ENCODE data around the gene FAM107B.
A peak's percentile ranks its signal among the peaks of the same experiment; 100 is the strongest.
"Not testable (repeated sequence)": the region's sequence is repeated elsewhere in the genome, so short reads cannot be mapped to it uniquely, and the experiment has no call there.

Gene FAM107B

DNA sequence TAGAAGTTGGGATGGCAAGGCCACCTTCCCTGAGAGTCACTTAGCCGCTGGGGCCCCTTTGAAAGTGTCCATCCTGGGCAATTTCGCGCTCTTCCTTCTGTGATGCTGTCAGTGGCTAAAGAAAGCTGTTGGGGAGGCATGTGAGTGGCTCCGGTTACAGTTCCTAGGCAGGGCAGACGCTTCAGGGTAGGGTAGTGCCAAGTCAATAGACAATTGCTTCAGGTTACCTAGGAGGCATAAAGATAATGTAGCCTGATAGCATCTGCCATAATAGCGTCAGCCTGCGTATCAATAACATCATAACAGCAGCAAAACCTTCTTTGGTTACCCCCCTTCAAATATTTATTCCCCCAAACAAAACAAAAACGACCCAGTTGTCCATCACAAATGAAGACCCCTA lies at the start of gene FAM107B:
Gene FAM107B, minus strand, starts transcription at position 101 of the 400 bp plus-strand sequence. CDS start 234 bp downstream, outside the sequence.
- DNase-seq: no peak

DNA sequence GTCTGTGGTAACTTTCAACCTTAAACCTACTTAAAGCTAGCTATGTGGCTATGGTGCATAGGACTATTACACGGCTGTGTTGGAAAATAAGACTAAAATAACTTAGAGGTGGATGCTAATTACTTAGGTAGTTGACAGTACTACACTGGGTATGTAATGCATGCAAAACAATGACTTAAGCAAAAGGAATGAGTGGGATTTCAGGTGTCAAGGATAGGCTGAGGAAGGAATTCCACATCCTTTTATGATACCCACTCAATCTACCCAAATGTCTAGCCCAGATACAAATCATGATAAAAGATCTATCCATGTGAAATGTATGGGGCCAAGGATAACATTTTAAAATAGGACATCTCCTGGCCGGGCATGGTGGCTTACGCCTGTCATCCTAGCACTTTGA lies 49.3 kb upstream of the FAM107B start:
- DNase-seq: no peak

DNA sequence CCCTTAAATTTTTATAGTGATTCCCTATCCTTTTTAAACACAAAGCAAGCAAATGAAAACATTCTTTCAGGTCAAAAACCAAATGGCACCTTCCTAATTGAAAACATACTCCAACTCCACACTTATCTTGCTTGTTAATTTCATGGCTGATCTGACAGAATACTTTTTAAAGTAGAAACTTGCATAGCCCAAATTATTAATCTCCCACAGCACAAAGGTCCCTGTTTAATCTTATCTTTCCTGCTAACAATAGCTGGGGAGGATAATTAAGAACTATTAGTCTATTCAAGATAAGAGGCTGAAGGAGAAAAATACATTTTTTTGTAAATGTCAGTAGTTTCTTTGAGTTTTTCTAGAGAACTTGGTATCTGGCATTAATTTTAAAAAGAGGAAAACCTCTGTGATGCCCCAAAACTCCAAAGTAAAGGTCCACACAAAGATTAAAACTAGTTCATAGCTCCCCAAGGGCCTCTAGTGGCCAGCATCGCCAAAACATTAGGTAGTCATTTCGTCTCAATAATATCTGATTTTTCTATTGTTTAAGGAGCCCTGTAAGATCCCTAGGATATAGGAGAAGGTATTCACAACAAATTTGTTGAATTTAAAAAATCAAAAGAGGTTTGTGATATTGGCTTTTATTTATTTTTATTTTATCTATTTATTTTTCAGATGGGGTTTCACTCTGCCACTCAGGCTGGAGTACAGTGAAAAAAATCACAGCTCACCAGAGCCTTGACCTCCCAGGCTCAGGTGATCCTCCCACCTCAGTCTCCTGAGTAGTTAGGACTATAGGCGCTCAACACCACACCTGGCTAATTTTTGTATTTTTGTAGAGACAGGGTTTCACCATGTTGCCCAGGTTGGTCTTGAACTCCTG lies 48.4 kb upstream of the FAM107B start:
- peak; percentile 53 for DNase-seq

DNA sequence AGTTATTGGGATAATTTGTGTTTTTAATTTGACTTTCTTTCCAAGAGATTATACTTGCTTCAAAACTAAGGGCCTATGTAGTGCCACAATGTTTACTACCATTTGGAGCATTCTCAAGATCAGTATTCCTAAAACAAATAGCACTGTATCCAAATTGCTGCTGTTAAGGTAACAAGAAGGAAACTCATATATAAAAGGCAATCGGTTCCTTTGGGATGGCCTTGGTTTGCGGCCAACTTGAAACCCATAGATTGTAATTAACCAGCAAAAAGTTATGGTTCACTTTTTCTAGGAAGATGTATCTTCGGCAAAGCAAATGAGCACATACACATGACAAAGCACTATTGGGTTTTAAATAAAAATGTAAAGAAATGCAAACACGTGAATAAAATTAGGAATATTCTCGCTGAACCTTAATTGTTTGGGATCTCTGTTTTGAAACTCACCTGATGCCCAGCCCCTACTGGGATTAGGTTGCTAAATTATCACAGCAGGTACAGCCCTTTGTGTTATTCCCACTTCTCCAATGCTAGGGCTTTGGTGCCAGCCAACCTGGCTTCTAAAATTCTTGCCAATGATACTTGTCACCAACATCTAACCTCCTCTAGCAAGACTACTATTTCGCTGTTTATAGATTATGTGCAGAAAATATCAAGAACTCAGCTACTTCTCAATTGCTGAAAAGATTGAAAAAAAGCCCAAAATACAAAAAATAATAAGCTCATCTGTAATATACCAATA lies 47.1 kb upstream of the FAM107B start:
- DNase-seq: no peak

DNA sequence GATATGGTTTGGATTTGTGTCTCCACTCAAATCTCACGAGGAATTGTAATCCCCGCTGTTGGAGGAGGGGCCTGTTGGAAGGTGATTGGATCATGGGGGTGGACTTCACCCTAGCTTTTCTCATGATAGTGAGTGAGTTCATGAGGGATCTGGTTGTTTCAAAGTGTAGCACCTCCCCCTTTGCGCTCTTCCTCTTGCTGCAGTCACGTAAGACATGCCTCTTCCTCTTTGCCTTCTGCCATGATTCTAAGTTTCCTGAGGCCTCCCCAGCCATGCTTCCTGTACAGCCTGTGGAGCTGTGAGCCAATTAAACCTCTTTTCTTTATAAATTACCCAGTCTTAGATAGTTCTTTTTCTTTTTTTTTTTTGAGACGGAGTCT lies 46.1 kb upstream of the FAM107B start:
- peak; percentile 30 for DNase-seq

DNA sequence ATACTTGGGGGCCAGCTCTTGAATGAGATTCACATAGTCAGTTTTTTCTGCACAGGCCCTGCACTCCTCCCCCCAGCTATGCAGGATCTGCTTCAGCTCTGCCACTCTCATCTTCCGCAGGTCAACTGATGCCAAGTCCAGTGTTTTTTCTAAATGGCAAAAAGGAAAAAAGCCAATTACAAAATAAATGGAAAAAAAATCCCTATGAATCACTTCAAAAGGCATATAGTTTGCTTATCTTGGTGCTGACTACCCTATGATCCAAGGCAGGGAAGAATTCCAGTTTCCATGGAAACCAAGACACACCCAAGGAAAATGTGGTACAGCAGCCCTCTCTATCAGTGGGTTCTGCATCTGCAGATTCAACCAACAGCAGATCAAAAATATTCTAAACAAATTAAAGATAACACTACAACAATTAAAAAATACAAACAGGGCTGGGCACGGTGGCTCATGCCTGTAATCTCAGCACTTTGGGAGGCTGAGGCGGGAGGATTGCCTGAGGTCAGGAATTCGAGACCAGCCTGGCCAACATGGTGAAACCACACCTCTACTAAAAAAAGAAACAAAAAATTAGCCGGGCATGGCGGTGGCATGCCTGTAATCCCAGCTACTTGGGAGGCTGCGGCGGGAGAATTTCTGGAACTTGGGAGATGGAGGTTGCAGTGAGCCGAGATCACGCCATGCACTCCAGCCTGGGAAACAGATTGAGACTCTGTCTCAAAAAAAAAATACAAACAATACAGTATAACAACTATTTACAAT lies 45.5 kb upstream of the FAM107B start:
- no peak for DNase-seq

DNA sequence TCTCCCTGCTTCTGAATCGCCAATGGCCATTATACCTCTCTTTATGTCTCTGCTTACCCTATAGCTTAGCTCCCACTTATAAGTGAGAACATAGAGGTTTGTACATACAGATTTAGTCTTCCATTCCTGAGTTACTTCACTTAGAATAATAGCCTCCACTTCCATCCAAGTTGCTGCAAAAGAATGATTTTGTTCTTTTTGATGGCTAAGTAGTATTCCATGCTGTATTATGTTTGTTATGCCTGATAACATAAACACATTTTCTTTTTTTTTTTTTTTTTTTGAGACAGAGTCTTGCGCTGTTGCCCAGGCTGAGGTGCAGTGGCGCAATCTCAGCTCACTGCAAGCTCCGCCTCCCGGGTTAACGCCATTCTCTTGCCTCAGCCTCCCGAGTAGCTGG lies 42.0 kb upstream of the FAM107B start:
- not testable (repeated sequence) for DNase-seq

DNA sequence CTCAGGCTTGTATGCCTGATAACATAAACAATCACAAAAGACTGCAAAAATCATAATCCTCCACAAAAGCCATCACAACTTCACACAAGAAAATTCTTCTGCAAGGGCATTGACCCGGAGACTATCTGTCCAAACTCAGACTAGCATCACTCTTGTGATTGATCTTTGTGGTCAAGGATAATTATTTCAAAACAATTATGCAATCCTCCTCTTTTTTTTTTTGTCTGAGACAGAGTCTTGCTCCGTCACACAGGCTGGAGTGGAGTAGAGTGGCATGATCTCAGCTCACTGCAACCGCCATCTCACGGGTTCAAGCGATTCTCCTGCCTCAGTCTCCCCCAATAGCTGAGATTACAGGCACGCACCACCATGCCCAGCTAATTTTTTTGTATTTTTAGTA lies 41.0 kb upstream of the FAM107B start:
- no peak for DNase-seq

DNA sequence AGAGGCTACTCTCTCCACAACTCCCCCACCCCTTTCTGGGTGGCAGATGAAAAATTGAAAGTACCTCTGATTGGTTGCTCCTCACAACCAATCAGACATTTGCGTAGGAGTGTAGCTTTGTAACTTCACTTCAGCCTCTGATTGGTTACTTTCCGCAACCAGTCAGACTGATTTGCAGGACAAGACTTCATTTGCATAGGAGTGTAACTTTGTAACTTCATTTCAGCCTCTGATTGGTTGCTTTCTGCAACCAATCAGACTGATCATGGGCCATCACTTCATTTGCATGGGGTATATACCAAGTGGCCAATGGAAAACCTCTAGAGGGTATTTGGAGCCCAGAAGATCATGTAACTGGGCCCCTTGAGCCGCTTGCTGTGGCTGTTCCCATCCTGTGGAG lies 37.6 kb upstream of the FAM107B start:
- DNase-seq: no peak

DNA sequence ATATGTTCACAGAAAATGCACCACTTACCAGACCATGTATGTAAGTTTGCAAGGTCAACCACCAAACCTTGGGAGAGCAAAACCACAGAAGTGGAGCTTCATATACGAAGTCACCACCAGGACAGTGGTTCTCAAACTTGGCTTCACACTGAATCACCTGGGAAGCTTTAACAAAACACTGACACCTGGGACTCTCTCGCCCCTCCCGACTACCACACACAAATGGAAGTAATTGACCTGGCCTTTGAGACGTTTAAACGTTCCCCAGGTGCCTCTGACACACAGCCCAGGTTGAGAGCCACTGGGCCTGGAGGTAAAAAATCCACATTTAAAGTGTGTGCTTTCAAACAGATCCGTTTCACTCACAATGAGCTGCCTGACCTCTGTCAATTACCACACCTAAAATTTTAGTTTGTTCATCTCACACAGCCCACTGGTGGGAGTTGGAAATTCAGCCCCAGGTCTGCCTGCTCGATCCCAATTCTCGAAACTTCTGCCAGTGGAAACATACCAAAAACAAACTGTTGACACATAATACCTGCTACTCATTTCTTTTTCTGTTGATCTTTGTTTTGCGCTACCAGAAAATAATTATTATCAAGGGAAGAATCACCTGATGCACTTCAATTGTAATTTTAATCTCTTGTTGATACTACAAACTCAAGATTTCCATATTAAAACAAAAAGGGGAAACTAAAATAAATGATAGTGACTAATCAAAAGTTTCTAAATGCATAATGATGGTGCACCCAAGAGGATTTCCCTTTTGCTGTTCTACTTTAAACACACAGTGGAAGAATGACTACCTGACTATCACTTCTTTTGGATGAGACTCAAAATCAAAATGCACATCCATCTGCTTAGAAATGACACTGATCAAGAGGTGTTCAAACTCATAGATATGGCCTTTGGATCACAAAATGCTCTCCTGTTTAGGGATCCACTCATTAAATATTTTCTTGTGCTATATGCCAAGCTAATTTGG lies 36.6 kb upstream of the FAM107B start:
- DNase-seq: no peak

DNA sequence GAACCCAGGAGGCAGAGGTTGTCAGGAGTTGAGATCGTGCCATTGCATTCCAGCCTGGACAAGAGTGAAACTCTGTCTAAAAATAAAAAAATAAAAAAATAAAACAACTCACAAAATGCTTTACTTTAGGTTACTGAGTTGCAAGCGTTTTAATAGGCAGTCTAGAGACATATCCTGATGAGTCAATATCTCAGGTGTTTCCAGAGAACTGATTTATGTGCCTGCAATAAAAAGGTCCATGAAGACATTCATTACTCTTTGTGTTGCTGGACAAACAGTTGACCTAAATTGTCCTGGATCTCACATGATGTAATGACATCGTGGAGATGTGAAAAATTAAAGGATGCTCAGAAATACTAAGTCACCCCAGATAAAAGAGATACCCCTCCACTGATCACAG lies 31.6 kb upstream of the FAM107B start:
- DNase-seq: no peak

DNA sequence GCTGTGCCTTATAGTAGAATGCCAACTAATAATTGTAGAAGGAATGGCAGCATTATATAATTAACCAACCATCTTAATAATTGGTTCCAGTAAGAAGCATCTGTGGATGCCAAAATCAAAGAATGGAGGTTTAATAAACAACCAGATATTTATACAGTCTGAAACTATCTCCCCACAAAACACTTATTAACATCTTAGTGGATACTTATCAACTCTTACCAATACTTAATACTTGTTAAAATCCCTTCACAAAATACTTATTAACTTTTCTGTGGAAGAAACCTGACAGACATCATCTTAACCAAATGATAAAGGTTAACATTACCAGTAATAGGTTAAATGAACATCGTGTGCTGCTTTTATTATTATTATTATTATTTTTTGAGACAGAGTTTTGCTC lies 29.1 kb upstream of the FAM107B start:
- no peak for DNase-seq

DNA sequence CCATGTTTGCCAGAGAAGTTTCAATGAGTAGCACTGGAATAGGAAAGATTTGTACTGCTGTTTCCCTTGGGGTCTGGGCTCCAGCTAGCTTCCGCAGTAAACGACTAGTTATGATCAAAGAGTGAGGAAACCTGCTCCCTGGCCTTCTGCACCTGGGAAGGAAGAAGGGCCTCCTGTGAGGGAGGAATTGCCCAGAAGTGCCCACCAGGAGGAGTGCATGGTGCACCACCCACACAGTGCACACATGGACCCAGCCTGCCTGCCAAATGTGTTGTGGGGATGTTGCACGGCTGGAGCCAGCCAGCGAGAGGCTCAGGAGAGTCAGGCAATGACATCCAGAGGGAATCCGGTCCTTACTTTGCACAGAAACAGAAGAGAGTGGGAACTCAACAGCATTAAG lies 27.0 kb upstream of the FAM107B start:
- no peak for DNase-seq

DNA sequence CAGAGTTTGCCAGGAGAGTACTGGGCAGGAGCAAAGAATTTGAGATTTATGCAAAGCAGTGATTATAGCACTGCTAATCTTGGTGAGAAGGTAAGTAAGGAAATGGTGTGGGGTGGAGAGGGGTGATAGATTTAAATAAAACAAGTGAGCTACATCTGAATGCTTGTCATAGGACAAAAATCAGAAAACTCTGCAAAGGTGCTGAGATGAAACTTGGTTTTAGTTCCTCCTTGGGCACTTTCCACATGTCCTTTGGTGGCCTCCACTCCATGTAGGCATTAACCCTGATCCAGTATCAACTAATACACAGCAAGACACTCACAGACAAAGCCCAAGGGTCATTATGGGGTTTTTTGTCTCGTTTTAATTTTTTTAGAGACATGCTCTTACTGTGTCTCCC lies 25.7 kb upstream of the FAM107B start:
- no peak for DNase-seq

DNA sequence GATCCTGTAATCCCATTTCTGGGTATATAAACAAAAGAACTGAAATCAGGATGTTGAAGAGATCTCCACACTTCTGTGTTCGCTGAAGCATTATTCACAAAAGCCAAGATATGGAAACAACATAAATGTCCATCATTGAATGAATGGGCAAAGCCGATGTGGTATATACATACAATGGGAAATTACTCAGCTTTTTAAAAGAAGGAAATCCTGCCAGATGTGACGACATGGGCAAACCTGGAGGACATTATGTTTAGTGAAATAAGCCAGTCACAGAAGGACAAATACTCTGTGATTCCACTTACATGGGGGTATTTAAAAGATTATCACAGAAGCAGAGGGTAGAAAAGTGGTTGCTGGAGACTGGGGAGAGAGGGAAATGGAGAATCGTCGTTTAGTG lies 23.9 kb upstream of the FAM107B start:
- peak; percentile 7 for DNase-seq

DNA sequence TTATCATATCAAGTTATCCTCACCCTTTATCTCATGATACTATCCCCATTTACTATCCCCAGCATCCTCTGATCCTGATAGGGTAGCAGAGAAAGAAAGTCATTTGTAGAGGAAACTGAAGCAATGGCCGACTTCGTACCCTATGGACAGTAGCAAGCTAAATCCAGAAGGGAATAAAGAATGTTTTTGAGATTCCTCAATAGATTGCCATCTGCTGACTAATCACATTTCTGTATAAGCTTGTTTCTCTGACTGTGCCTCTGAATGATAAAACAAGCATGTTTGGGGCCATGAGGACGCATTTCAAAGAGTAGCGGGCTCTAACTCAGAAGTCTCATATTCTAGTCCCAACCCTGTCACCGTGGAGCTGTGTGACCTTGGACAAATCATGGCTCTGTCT lies 13.2 kb upstream of the FAM107B start:
- DNase-seq: no peak

DNA sequence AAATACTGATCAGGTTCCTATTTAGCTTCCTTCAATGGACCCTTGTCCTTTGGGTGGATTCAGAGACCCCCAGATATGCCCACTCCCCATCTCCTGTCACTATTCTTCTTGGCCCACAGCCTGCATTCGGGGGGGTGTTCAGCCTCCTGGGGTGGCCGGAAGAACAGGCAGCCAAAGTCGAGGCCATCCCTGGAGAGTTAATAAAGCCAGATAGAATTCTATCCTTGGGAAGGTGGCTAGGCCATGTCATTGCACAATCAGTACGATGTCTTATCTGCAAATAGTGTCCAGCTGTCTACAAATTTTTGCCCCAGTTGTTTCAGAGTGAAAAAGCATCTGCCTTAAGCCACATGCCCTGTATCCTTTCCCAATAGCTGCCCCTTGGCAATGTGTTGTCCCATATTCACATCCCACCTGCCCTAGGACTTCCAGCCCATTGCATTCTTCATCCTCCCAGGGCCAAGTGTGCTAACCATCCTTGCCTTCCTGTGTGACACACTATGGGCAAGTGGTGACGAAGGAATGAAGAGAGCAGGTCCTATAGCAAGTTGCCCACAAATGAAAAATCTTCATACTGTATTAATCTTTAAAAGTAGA lies 9.9 kb upstream of the FAM107B start:
- no peak for DNase-seq

DNA sequence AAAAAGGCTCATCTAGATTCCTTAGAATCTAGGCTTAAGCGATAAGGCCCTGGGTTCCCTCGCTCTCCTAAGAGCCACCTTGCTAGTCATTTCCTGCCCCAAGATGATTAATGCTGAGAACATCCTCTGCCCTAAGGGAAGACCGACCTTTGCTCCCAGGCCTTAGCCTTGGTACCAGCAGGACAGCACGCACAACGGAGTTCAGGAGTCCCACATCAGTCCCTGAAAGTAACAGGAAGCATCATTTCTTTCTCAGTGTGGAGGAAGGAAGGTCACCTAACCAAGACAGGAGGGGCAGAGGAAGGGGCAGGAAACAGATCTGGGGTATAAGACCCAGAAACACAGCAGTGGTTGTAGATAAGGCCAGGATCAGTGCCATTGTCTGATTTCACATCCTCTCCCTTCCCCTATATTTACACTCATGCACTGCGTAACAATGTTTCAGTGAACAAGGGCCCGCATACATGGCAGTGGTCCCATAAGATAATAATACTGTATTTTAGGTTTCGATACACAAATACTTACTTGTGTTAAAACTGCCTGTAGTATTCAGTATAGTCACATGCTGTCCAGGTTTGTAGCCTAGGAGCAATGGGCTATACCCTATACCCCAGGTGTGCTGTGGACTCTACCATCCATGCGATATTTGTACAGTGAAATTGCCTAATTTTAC lies 8.1 kb upstream of the FAM107B start:
- DNase-seq: no peak

DNA sequence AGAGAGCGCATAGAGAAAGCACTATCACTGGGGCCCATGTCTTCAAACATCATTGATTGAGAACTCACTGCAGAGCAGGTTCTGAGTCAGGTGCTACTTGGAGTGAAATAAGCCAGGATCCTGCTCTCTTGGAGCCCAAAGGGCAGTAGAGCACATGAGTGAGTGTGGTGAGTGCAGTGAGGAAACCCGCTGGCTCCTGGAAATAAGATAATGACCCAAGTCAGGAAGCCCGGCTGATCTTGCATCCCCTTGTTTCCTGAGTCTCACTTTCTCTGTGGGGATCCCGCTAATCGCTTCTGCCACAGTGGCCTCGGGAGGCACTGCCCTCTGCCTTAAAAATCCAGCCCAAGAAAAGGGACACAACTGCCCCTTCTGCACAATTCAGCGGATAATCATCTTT lies 7.1 kb upstream of the FAM107B start:
- DNase-seq: no peak

DNA sequence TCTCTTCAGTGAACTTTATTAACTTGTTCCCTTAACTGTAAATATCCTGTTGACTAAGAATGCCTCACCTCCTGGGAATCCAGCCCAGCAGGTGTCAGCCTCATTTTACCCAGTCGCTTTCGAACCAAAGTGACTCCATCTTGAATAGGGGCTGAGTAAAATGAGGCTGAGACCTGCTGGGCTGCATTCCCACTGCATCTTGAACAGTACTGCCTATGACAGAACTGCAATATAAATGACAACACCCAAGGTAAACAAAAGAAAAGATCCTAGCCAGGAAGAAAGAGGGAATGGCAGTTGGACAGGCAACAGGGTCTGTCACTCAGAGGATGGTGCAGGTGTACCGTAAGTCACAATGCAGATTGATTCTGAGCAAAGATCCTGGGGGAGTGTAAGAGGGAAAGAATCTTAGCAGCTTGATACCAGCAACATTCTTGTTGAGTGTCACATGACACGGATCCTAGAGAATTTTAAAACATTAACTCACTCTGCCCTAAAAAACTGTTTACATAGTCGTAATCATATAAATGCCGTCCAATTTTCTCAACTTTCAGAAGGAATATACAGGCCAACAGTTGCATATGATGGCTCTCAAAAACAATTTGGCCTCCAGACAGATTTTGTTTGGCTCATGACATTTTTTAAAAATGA lies 4.4 kb upstream of the FAM107B start:
- no peak for DNase-seq

DNA sequence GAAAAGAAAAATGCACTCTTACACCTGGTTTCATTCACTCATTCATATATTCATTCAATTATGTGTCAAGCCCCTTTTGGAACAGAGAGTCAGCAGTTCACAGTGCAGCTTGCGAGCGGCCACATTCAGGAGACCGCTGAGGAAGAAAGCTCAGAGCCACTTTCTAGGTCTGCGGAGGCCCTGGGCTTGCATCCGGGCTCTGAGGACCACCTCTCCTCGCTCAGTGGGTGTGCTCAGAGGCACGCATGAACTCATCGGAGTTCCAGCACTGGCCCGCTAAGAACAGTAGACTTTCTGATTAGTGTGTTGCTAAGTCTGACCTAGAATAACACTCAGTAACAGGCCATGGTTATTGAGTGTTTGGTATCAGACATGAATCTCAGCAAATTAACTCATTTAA lies 1.8 kb upstream of the FAM107B start:
- DNase-seq: no peak

Measured in suppressor macrophage treated with lipopolysaccharide for 4 hours (primary cell).